ENCODE results near the gene SEC14L1.
A peak's percentile ranks its signal among the peaks of the same experiment; 100 is the strongest.
"Not testable (repeated sequence)": the region's sequence is repeated elsewhere in the genome, so short reads cannot be mapped to it uniquely, and the experiment has no call there.

Gene SEC14L1

GRCh38 chr17:77140878-77141767, at the start of gene SEC14L1:
TSS of gene SEC14L1 (plus strand) at chr17:77140969. CDS start at chr17:77143597, 2,628 bp downstream.
- DNase-seq: peak; percentile 77

DNA sequence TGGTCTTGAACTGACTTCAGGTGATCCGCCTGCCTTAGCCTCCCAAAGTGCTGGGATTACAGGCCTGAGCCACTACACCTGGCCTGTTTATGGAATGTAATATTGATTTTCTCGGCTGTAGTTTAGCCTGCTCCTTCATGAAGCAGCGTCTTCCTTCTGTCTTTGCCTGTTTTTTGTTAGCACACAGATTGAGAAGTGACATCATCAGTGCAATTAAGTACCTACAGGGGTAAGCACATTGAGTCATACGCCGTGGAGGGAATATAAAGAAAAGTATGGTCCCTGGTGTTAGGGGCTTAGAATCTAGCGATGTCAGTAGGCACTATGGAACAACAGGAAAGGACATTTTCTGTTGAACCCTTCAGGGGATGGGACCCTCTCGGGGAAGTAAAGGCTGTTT, 48.7 kb upstream of the SEC14L1 start:
- no peak for DNase-seq

DNA sequence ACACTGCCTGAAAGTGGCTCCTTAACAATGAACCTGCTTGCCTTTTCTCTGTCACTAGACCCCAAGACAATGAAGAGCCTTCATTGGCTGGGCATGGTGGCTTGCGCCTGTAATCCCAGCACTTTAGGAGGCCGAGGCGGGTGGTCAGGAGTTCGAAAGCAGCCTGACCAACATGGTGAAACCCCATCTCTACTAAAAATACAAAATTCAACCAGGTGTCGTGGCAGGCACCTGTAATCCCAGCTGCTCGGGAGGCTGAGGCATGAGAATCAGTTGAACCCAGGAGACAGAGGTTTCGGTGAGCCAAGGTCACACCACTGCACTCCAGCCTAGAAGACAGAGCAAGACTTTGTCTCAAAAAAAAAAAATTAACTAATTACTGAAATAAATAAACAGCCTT, 45.3 kb upstream of the SEC14L1 start:
- DNase-seq: no peak

GRCh38 chr17:77096570-77097214, 44.1 kb upstream of the SEC14L1 start:
- DNase-seq: no peak

DNA sequence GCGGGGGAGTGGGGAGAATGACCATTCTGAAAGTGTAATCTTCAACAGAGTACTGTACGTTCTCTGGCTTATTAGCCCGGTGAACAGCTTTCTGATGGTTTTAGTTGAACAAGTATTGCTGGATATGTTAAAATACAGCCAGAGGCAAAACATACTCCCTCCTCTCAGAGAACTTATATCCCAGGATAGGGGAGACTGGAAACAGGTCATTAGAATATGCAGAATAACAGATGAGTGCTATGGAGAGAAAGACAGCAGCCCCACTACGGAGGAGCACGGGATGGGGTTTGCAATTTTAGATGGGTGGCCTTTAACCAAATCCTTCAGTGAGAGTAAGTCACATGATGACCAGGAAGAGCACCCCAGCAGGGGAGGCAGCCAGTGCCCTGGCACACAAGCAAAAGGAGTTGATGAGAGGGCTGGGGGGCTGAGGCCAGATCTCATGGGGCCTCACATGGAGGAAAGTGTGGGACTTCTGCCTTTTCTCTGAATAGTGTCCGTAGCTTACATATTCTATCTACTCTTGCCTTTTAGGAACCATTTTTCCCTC, 43.1 kb upstream of the SEC14L1 start:
- no peak for DNase-seq

DNA sequence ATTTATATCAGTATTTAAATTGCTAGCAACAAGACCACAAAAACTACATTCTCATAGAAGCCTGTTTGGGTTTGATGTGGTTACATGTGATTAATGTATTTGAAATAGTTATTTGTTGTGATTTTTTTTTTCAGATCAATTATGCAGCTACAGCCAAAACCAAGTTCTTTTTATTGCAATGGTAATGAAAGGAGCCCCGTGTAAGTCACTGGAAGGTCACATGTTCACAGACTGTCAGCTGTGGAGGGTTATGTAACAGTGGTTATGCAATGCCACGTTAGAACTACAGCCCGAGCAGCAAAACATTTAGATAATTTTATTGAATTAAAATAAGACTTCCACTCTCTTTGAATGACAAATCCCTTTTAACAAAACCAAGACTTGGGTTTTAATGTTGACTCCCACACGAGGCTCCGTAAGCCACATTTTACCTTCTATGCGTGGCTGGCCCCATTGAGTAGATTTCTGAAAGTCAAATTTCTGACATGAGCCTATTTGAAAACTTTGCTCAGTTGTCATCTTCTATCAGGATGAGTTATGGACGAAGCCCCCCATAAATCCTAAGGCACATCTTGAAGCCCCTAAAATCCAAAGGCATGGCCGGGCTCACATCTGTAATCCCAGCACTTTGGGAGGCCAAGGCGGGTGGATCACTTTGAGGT, 41.8 kb upstream of the SEC14L1 start:
- no peak for DNase-seq

DNA sequence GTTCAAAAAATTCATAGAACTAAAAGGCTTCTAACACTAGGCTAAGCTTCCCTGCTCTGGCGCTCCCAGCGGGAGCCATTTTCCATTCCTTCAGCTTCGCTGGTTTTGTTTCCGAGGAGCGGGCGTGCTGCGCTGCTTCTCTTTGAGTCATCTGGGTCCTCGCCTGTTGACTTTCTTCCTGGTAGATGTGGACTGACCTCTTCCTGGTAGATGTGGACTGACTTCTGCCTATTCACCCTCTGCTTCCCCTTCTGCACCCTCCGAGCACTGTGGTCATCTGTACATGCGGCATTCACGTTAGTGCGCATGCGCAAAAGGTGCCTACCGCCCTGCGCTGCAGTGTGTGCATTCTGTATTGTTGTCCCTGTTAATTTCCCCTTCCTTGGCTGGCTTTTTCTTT, 40.8 kb upstream of the SEC14L1 start:
- no peak for DNase-seq

DNA sequence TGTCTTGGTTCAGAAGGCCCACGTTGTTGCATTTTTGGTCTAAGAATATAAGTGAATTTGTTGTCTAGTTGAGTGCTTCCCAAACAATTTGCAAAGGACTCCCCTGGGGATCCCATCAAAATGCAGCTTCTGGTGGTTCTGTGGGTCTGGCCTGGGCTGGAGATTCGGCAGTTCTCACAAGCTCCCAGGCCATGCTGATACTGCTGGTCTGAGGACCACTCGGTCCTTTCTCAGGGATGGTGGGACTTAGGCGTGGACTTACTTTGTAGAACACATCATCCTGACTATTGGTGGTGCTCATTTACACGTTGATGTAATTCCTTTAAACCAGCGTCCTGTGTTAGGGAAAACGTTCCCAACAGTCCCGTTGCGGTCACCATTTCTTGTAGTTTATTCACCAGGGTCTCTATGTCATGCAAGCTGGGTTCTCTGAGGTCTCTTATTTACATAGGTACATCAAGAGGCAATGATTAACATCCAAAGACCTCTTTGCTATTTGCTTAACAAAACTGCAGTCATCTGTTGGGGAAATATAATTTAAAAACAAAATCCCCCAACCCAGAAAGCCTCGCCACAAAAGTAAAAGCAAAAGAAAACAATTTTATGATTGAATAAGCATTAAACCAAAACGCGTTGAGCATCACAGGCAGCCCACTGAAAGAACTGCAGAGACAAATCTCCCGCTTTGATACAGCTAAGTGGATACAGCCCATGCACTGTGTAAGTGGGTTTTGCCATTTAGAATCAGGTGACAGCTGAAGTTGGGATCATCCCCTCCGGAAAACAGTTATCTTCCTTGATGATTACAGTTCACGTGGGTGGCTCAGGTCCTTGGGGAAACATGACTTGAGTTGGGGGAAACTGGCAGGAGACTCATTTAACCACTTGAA, 39.0 kb upstream of the SEC14L1 start:
- no peak for DNase-seq

DNA sequence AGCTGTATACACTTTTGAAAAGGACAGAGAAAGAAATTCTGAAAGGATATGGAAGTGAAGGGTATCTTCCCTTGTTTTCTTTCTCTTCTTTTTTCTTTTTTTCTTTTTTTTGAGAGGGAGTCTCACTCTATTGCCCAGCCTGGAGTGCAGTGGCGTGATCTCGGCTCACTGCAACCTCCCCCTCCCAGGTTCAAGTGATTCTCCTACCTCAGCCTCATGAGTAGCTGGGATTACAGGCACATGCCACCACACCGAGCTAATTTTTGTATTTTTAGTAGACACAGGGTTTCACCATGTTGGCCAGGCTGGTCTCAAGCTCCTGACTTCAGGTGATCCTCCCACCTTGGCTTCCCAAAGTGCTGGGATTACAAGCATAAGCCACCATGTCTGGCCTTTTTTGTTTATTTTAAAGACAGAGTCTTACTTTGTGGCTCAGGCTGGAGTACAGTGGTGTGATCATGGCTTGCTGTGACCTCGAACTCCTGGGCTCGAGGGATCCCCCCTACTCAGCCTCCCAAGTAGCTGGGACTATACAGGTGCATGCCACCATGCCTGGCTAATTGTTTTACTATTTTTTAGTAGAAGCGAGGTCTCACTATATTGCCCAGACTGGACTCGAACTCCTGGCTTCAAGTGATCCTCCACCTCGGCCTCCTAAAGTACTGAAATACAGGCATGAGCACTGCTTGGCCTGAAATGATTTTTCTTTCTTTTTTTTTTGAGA, 38.2 kb upstream of the SEC14L1 start:
- not testable (repeated sequence) for DNase-seq

- DNase-seq: no peak
Observed at GRCh38 chr17:77105706-77106105, 35.1 kb upstream of the SEC14L1 start.

DNA sequence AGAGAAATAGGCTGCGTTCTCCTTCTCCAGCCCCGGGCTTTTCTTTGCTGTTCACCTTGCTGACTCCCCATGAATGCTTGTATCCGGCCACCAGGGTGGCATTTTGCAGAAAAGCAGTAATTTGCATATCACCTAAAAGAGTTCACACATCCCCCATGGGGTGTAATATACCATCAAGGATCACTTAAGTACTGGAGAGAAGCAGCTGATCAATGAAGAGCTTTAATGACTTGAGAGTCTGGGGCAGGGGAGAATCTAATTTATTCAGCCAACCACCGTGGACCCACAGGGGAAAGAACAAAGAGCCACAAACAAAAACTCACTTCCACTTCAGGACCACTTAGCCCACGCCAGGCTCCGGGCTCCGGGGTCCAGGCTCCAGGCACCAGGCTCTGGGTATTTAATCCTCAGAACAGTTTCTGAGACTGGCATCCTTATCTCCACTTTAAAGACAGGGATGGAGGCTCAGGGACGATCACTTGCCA, 33.9 kb upstream of the SEC14L1 start:
- DNase-seq: peak; percentile 67

GRCh38 chr17:77107506-77108433, 33.0 kb upstream of the SEC14L1 start:
- peak; percentile 89 for DNase-seq

GRCh38 chr17:77109159-77109759, 31.5 kb upstream of the SEC14L1 start:
- no peak for DNase-seq

- DNase-seq: no peak
Observed at GRCh38 chr17:77109764-77110359, 30.9 kb upstream of the SEC14L1 start.

DNA sequence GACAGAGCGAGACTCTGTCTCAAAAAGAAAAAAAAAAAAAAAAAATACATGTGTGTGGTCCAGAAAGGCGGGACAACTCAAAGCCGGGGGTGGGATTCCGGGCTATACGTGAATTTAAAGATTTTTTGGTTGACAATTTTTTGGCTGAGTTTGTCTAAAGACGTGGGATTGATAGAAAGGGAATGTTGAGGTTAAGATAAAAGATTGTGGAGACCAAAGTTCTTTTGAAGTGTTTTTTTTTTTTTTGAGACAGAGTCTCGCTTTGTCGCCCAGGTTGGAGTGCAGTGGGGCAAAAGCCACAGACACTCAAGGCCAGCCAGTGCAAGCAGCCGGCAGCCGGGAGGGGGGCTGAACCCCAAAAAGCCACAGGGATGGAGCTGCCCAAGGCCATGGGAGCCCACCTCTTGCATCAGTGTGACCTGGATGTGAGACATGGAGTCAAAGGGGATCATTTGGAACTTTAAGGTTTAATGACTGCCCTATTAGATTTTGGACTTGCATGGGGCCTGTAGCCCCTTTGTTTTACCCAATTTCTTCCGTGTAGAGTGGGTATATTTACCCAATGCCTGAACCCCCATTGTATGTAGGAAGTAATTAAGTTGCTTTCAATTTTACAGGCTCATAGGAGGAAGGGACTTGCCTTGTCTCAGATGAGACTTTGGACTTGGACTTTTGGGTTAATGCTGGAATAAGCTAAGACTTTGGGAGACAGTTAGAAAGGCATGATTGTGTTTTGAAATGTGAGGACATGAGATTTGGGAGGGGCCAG, 29.4 kb upstream of the SEC14L1 start:
- DNase-seq: not testable (repeated sequence)

DNA sequence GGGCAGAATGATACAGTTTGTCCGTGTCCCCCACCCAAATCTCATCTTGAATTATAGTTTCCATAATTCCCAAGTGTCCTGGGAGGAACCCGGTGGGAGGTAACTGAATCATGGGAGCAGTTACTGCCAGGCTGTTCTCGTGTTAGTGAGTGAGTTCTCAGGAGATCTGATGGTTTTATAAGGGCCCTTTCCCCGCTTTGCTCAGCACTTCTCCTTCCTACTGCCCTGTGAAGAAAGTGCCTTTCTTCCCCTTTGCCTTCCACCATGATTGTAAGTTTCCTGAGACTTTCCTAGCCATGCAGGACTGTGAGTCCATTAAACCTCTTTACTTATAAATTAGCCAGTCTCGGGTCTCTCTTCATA, 28.9 kb upstream of the SEC14L1 start:
- no peak for DNase-seq

DNA sequence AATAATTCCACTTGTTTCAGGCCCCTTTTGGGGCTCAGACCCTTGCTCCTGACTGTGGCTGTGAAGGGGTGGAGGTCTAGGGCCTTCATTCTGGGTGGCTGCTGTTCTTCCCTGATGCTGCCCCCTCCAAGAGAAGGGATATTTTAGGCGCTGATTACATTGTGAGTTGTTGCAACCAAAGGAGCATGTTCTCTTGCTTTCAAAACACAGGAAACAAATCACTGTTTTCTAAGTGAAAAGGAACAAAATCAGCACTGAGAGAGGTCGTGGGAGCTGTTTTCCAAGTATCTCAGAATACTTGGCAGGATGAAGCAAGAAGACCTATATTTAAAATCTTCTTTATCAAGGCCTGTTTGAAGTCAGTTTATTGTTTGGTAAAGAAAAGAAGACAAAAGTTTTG, 25.3 kb upstream of the SEC14L1 start:
- DNase-seq: no peak

- DNase-seq: no peak
Observed at GRCh38 chr17:77115947-77116346, 24.8 kb upstream of the SEC14L1 start.

- no peak for DNase-seq
Observed at GRCh38 chr17:77116371-77116860, 24.4 kb upstream of the SEC14L1 start.
